Transverse colon (tissue), 4 donors: ENCODE results near the gene RNF19B. TPM values are rescaled to one million over a fixed set of nuclear protein-coding genes. Genes with fewer than 3 reads are reported as not detected.

Source experiments
- DNase-seq: peaks from one replicate; pipeline ENCODE4 v3.0.0-alpha.2; 2019
- H3K27ac ChIP-seq, 4 donors: fragments of 200-600 bp; sonication (generic); 2 replicates each; pipeline ENCODE4 v1.5.1; 2016 to 2018; ENCODE audit warnings: inconsistent platforms in 4 of 4
- H3K27me3 ChIP-seq: fragments of 200-600 bp; sonication (generic); 2 replicates; pipeline ENCODE4 v1.5.1; 2017; ENCODE audit warnings: inconsistent platforms
- H3K36me3 ChIP-seq, 4 donors: fragments of 200-600 bp; sonication (generic); 2 replicates each; pipeline ENCODE4 v1.5.1; 2017 to 2019; ENCODE audit warnings: inconsistent platforms in 4 of 4
- H3K4me1 ChIP-seq, 4 donors: fragments of 200-600 bp; sonication (generic); 2 replicates each; pipeline ENCODE4 v1.5.1; 2017 to 2020; ENCODE audit warnings: inconsistent platforms in 4 of 4
- H3K4me3 ChIP-seq, 4 donors: fragments of 200-600 bp; sonication (generic); 1 replicate in 1 of 4; 2 replicates in 3 of 4; pipeline versions ENCODE4 v1.5.1 to v1.6.1; 2017 to 2019; ENCODE audit warnings: inconsistent platforms in 4 of 4
- H3K9me3 ChIP-seq, 2 donors: fragments of 200-600 bp; sonication (generic); 2 replicates each; pipeline ENCODE4 v1.5.1; 2017 to 2019; ENCODE audit warnings: inconsistent platforms in 2 of 2
- EP300 ChIP-seq: sonication (generic); formaldehyde crosslinking; IDR thresholded peaks from one replicate; pipeline ENCODE4 v1.6.1; 2017; ENCODE audit warnings: antibody characterized with exemption, low read depth
- POLR2A ChIP-seq: fragments of 450-650 bp; IDR thresholded peaks from one replicate; pipeline ENCODE4 v1.6.1; 2016; ENCODE audit warnings: antibody characterized with exemption, mild to moderate bottlenecking, moderate library complexity
- POLR2AphosphoS5 ChIP-seq, 3 donors: sonication (generic); formaldehyde crosslinking; IDR thresholded peaks; one replicate each; pipeline ENCODE4 v1.6.1; 2016; ENCODE audit warnings: antibody characterized with exemption in 3 of 3
- WGBS, 2 donors: methylation state at CpG; one replicate each; pipeline ENCODE4 v1.1.5; 2018; ENCODE audit warnings: low coverage in 1 of 2; 5-methylcytosine and 5-hydroxymethylcytosine counted together
- in situ Hi-C, 4 donors: fragments of 200-750 bp; cut with MboI; loops; one replicate each; pipeline versions ENCODE4 v1.15.0 to v1.15.1; 2017; ENCODE audit warnings: low sequenced_read_pairs in 3 of 4, low pct_ligation_motif_present in 1 of 4, low pct_unique_long_range_greater_than_20kb in 1 of 4
- intact Hi-C: fragments of 100-400 bp; cut with DNase I; formaldehyde crosslinking; loops from one replicate; pipeline ENCODE4 v1.15.1; 2023; ENCODE audit warnings: low total_unique reads
- total RNA-seq, 4 donors: library from RNA; depleted of rRNA; stranded (reverse); fragments of >200 nt; gene quantifications; one replicate each; pipeline ENCODE4 v1.1.0, GENCODE V29; 2016
- TF ChIP-seq, protein P1 (sequence below), 5 experiments: fragments of 200-600 bp in 3 of 5; fragments of 450-650 bp in 2 of 5; sonication (generic) in 3 of 5; IDR thresholded peaks; 1 replicate in 2 of 5; 2 replicates in 3 of 5; pipeline ENCODE4 v1.5.1; 2016 to 2017; ENCODE audit warnings: antibody characterized with exemption in 5 of 5, inconsistent platforms in 3 of 5, mild to moderate bottlenecking in 2 of 5, moderate library complexity in 1 of 5

Gene RNF19B
- total RNA-seq, 4 donors from 2014 or later: 22.5 to 83.8 (median 62.0) TPM

DNA sequence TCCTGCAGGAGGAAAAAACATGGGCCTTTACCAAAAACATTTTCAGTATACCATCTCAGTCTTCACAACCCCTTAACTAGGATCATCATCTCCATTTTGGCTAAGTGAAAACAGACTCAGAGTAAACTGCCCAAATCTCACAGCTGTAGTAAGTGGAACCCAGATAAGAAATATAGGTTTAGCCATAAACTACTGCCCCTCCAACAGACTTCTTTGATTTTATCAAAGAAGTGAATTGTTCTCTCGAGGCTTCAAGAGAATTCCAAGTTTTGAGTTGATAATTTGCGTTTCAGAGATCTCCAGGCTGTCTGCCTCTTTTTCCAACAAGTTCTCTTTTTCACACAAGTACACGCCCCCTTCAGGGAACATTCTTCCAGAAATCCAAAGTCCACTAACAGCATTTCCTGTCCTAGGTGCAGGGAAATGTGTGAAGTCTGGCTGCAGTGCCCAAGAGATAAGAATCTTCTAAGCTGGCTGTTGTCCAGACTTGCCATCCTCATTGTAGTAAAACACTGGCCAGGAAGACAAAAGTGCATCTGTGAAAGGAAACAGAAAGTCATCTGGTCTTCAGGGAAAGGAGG, 30.8 kb downstream of the RNF19B start:
- intact Hi-C loops (loop anchor here (2.0 kb wide), 1 partner anchor 153 kb away; no protein-coding TSS in a partner anchor), in situ Hi-C loops (loop anchor here in 3 of 4 donors (5.0 to 25.0 kb wide), 4 partner anchors 71 to 141 kb away; no protein-coding TSS in a partner anchor)
- H3K27ac ChIP-seq: peak overlapping the region; percentile 82 to 89 (median 85)
- no peaks in the 10 kb centered on the region for H3K27me3 ChIP-seq
- WGBS, 2 donors: 29 to 43% methylated on average over 2 to 3 of the region's 3 CpGs
- H3K9me3 ChIP-seq: no peaks in the 10 kb centered on the region
- peaks cover 6 to 50% (median 34%) of the 10 kb centered on the region in 4 donors for H3K4me1 ChIP-seq
- peaks cover 0 to 13% (median 5%) of the 10 kb centered on the region in 4 donors for H3K36me3 ChIP-seq
- no peak overlapping the region for H3K4me3 ChIP-seq
- TF ChIP-seq EP300 (peak; percentile 69), POLR2AphosphoS5 (IDR thresholded peaks at IDR 0.05) (peak; percentile 34 to 79 (median 70)), POLR2A (no peak)
- TF ChIP-seq, protein P1, sequence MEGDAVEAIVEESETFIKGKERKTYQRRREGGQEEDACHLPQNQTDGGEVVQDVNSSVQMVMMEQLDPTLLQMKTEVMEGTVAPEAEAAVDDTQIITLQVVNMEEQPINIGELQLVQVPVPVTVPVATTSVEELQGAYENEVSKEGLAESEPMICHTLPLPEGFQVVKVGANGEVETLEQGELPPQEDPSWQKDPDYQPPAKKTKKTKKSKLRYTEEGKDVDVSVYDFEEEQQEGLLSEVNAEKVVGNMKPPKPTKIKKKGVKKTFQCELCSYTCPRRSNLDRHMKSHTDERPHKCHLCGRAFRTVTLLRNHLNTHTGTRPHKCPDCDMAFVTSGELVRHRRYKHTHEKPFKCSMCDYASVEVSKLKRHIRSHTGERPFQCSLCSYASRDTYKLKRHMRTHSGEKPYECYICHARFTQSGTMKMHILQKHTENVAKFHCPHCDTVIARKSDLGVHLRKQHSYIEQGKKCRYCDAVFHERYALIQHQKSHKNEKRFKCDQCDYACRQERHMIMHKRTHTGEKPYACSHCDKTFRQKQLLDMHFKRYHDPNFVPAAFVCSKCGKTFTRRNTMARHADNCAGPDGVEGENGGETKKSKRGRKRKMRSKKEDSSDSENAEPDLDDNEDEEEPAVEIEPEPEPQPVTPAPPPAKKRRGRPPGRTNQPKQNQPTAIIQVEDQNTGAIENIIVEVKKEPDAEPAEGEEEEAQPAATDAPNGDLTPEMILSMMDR (IDR thresholded peaks at IDR 0.05): peak in 2 of 5 experiments; percentile 38 to 58
- peak; percentile 77 for DNase-seq

DNA sequence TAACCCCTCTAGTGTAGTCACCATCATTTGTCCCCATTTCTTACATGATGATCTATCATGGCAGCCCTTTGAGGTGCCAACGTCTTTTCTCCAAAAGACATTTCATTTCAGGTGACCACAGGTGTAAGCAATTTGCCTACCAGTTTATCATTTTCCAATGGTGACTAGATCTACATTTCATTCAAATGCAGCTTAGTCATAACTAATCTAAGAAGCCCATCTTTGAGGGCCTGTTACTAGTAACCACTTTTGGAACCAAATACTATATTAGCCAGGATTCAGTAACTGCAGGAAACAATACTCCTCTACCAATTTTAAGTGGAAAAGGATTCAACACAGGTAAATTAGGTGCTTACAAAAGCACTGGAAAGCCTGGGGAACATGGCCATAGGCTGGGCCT, 32.8 kb downstream of the RNF19B start:
- H3K36me3 ChIP-seq: peaks cover 0 to 2% (median 0%) of the 10 kb centered on the region in 4 donors
- 88 to 90% methylated on average over 1 of the region's 1 CpG for WGBS, 2 donors
- in situ Hi-C loops (loop anchor here in 3 of 4 donors (5.0 to 25.0 kb wide), 4 partner anchors 73 to 143 kb away; no protein-coding TSS in a partner anchor), intact Hi-C loops (no loop called here)
- DNase-seq: no peak
- peaks cover 4 to 36% (median 24%) of the 10 kb centered on the region in 4 donors for H3K4me1 ChIP-seq
- H3K9me3 ChIP-seq: no peaks in the 10 kb centered on the region
- H3K27ac ChIP-seq: no peak overlapping the region
- no peaks in the 10 kb centered on the region for H3K27me3 ChIP-seq
- no peak for TF ChIP-seq POLR2AphosphoS5 (IDR thresholded peaks at IDR 0.05)
- TF ChIP-seq, protein P1 (IDR thresholded peaks at IDR 0.05): no peak
- TF ChIP-seq EP300: no peak
- no peak for TF ChIP-seq POLR2A
- H3K4me3 ChIP-seq: no peak overlapping the region

DNA sequence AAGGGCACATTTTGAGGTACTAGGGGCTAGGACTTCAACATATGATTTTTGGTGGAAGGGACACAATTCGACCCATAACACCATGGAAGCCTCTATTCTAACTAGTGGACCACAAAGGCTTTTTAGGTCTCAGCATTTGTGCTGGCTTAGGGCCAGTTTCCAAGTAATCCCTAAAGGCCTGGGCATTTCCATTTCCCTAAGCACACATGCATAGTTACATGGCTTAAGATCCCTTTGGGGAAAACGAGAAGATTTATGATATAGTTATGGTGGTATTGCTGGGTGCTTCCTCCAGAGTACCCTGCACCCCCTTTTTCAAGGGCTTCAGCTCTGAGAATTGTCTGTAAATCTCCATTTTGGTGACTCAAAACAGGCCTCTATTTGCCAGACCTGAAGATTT, 35.2 kb downstream of the RNF19B start:
- in situ Hi-C loops: loop anchor here in 2 of 4 donors (5.0 to 25.0 kb wide), 2 partner anchors 128 to 133 kb away; no protein-coding TSS in a partner anchor
- intact Hi-C loops: loop anchor here (5.0 kb wide), 1 partner anchor 128 kb away; no protein-coding TSS in a partner anchor
- H3K9me3 ChIP-seq: no peaks in the 10 kb centered on the region
- H3K36me3 ChIP-seq: no peaks in the 10 kb centered on the region
- no peak overlapping the region for H3K27ac ChIP-seq
- peaks cover 1 to 30% (median 22%) of the 10 kb centered on the region in 4 donors for H3K4me1 ChIP-seq
- WGBS, 2 donors: 70% methylated on average over 2 of the region's 2 CpGs; no CpG with 5 or more reads in 1 of the 2 donors
- TF ChIP-seq POLR2AphosphoS5 (IDR thresholded peaks at IDR 0.05) (no peak), POLR2A (no peak), EP300 (no peak)
- TF ChIP-seq, protein P1 (IDR thresholded peaks at IDR 0.05): no peak
- no peak overlapping the region for H3K4me3 ChIP-seq
- no peak for DNase-seq
- peaks cover 11% of the 10 kb centered on the region for H3K27me3 ChIP-seq

DNA sequence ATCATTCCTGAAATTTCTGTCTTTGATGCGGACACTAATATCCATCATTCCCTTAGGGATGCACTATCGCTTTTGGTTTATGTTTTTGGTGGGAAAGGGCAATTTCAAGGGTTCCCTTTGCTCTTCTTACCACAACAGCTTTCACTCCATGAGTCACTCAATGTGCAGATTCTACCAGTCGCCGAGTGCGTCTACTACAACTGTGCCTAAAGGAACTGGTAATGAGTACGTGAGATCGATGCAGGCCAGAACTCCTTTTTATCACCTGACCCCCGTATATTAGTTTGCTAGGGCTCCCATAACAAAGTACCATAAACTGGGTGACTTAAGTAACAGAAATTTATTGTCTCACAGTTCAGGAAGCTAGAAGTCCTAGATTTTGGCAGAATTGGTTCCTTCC, 35.9 kb downstream of the RNF19B start:
- intact Hi-C loops (loop anchor here (5.0 kb wide), 1 partner anchor 129 kb away; no protein-coding TSS in a partner anchor), in situ Hi-C loops (loop anchor here in 2 of 4 donors (5.0 to 25.0 kb wide), 2 partner anchors 129 to 134 kb away; no protein-coding TSS in a partner anchor)
- H3K4me3 ChIP-seq: no peak overlapping the region
- no peaks in the 10 kb centered on the region for H3K9me3 ChIP-seq
- no peaks in the 10 kb centered on the region for H3K36me3 ChIP-seq
- no peak for DNase-seq
- peaks cover 0 to 26% (median 19%) of the 10 kb centered on the region in 4 donors for H3K4me1 ChIP-seq
- H3K27ac ChIP-seq: no peak overlapping the region
- TF ChIP-seq POLR2A: no peak
- TF ChIP-seq POLR2AphosphoS5 (IDR thresholded peaks at IDR 0.05): no peak
- TF ChIP-seq, protein P1 (IDR thresholded peaks at IDR 0.05): no peak
- no peak for TF ChIP-seq EP300
- peaks cover 15% of the 10 kb centered on the region for H3K27me3 ChIP-seq
- 85 to 87% methylated on average over 2 to 8 of the region's 8 CpGs for WGBS, 2 donors
